ENCODE measurements around the gene VIL1. TPM values are rescaled to one million over a fixed set of nuclear protein-coding genes. Genes with fewer than 3 reads are reported as not detected.

Gene VIL1
- total RNA-seq, 3 donors from 2014 or later (not counting 1 experiment from before 2014, with no cell fraction given) = 1.5 to 1.8 (median 1.6) TPM

GRCh38 chr2:218398437-218399390, 20.2 kb upstream of the VIL1 start:
- no peaks in the 10 kb centered on the region for H3K9me3 ChIP-seq (ENCODE audit: control insufficient read depth, insufficient read depth, low read length)
- intact Hi-C loops (cut with micrococcal nuclease) = loop anchor here (1.0 to 5.0 kb wide), 4 partner anchors 119 to 499 kb away; partner anchors contain the start of genes AAMP, ARPC2 and PNKD
- H3K9me3 Mint-ChIP-seq = no peaks in the 10 kb centered on the region
- H3K4me1 ChIP-seq (ENCODE audit: control insufficient read depth, insufficient read depth, low read length) = peaks cover 80% of the 10 kb centered on the region
- H3K27me3 ChIP-seq (ENCODE audit: control insufficient read depth, insufficient read depth, low read length) = no peaks in the 10 kb centered on the region
- no peaks in the 10 kb centered on the region for H3K36me3 Mint-ChIP-seq
- no peak for TF ChIP-seq CTCF (IDR thresholded peaks at IDR 0.05)
- H3K36me3 ChIP-seq (ENCODE audit: control insufficient read depth, insufficient read depth, low read length) = peaks cover 26% of the 10 kb centered on the region
- H3K4me3 ChIP-seq (ENCODE audit: low read length) = peak overlapping the region; percentile 59
- H3K4me3 Mint-ChIP-seq = peak overlapping the region; percentile 95
- H3K27me3 Mint-ChIP-seq (ENCODE audit: low read depth in 2 of 2) = no peaks in the 10 kb centered on the region
- H3K27ac ChIP-seq (ENCODE audit: low read length) = peak overlapping the region; percentile 83
- under 1% methylated on average over 89 of the region's 95 CpGs for WGBS (ENCODE audit: insufficient coverage)
- peak overlapping the region; percentile 98 for H3K27ac Mint-ChIP-seq
- peak; percentile 16 to 33 (median 20) for ATAC-seq
- peak; percentile 64 to 82 for DNase-seq
- peaks cover 52 to 73% of the 10 kb centered on the region in 2 donors for H3K4me1 Mint-ChIP-seq

GRCh38 chr2:218399391-218400166, 19.3 kb upstream of the VIL1 start, which contains the start of gene CTDSP1:
Gene CTDSP1, plus strand, starts transcription at chr2:218399868. Its CDS starts 223 bp downstream, at chr2:218400091.
- H3K9me3 ChIP-seq (ENCODE audit: control insufficient read depth, insufficient read depth, low read length) = no peaks in the 10 kb centered on the region
- H3K27me3 ChIP-seq (ENCODE audit: control insufficient read depth, insufficient read depth, low read length) = no peaks in the 10 kb centered on the region
- peak; percentile 94 to 95 for DNase-seq
- ATAC-seq = peak; percentile 15 to 55 (median 49)
- Mint-ChIP-seq H3K36me3 (no peaks in the 10 kb centered on the region), H3K9me3 (no peaks in the 10 kb centered on the region), H3K27ac (peak within 1 kb of the TSS; percentile 98), H3K27me3 (ENCODE audit: low read depth in 2 of 2) (no peaks in the 10 kb centered on the region), H3K4me1 (peaks cover 49 to 73% of the 10 kb centered on the region in 2 donors), H3K4me3 (peak within 1 kb of the TSS; percentile 95)
- H3K4me3 ChIP-seq (ENCODE audit: low read length) = peak within 1 kb of the TSS; percentile 92
- WGBS (ENCODE audit: insufficient coverage) = under 1% methylated on average over 69 of the region's 78 CpGs
- intact Hi-C loops (cut with micrococcal nuclease) = loop anchor here (1.0 to 5.0 kb wide), 4 partner anchors 118 to 498 kb away; partner anchors contain the start of genes AAMP, ARPC2 and PNKD
- no peak for TF ChIP-seq CTCF (IDR thresholded peaks at IDR 0.05)
- H3K36me3 ChIP-seq (ENCODE audit: control insufficient read depth, insufficient read depth, low read length) = peaks cover 35% of the 10 kb centered on the region
- peaks cover 78% of the 10 kb centered on the region for H3K4me1 ChIP-seq (ENCODE audit: control insufficient read depth, insufficient read depth, low read length)
- H3K27ac ChIP-seq (ENCODE audit: low read length) = peak within 1 kb of the TSS; percentile 84

DNA sequence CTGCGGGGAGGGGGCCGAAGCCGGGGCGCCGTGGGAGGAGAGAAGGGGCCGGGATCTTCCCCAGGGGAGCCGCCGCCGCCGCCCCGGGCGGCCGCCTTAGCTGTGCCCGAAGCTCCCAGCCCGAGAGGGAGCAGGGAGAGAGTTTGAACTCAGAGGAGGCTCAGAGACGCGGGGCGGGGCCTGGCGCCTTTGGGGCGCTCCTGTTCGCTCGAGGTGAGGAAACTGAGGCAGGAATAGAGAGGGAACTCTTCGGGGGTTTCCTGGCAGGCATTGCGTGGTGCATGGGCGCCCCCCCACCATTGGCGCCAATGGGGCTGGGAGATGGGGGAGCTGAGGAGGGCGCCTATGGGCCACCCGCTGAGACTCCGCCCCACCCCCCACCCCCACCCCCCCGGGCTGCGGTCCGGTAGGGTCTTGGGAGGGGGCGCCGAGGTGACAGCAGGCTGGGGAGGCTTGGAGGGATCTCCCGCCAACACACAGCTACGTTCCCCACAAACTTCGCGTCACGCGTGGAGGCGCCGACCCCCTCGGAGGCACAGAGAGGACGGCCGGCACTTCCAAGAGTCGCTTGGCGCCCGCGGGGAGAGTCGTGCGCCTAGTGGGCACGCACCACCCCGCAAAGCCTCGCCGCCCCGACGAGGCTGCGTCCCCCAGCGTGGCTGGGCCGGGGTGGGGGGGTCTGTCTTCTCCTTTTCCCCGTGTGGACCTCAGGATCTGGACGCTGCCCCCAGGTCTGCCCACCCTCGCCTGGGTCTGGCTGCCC, 18.6 kb upstream of the VIL1 start:
- peak overlapping the region; percentile 95 for H3K4me3 Mint-ChIP-seq
- Histone ChIP-seq H3K9me3 (ENCODE audit: control insufficient read depth, insufficient read depth, low read length) (no peaks in the 10 kb centered on the region), H3K27me3 (ENCODE audit: control insufficient read depth, insufficient read depth, low read length) (no peaks in the 10 kb centered on the region), H3K4me3 (ENCODE audit: low read length) (peak overlapping the region; percentile 92), H3K36me3 (ENCODE audit: control insufficient read depth, insufficient read depth, low read length) (peaks cover 41% of the 10 kb centered on the region), H3K4me1 (ENCODE audit: control insufficient read depth, insufficient read depth, low read length) (peaks cover 78% of the 10 kb centered on the region), H3K27ac (ENCODE audit: low read length) (peak overlapping the region; percentile 84)
- H3K9me3 Mint-ChIP-seq = no peaks in the 10 kb centered on the region
- H3K36me3 Mint-ChIP-seq = no peaks in the 10 kb centered on the region
- H3K27ac Mint-ChIP-seq = peak overlapping the region; percentile 98
- no peaks in the 10 kb centered on the region for H3K27me3 Mint-ChIP-seq (ENCODE audit: low read depth in 2 of 2)
- DNase-seq = peak; percentile 48 to 63
- under 1% methylated on average over 54 of the region's 63 CpGs for WGBS (ENCODE audit: insufficient coverage)
- intact Hi-C loops (cut with micrococcal nuclease) = no loop called here
- H3K4me1 Mint-ChIP-seq = peaks cover 52 to 75% of the 10 kb centered on the region in 2 donors
- TF ChIP-seq CTCF (IDR thresholded peaks at IDR 0.05) = no peak
- ATAC-seq = no peak

Measured in natural killer cell (primary cell).